Tibial nerve (tissue), 3 donors: ENCODE data around the gene WWC1.

ENCODE experiments used
- POLR2A ChIP-seq, 2 donors: fragments of 450-650 bp; IDR thresholded peaks; one replicate each; pipeline ENCODE4 v1.6.1; 2017; ENCODE audit warnings: antibody characterized with exemption in 2 of 2, mild to moderate bottlenecking in 2 of 2, moderate library complexity in 2 of 2
- TF ChIP-seq, protein P1 (sequence below), 5 experiments: fragments of 200-600 bp in 3 of 5; fragments of 450-650 bp in 2 of 5; sonication (generic) in 3 of 5; IDR thresholded peaks; one replicate each; pipeline ENCODE4 v1.5.1; 2016 to 2019; ENCODE audit warnings: antibody characterized with exemption in 5 of 5, mild to moderate bottlenecking in 3 of 5, moderate library complexity in 2 of 5

DNA sequence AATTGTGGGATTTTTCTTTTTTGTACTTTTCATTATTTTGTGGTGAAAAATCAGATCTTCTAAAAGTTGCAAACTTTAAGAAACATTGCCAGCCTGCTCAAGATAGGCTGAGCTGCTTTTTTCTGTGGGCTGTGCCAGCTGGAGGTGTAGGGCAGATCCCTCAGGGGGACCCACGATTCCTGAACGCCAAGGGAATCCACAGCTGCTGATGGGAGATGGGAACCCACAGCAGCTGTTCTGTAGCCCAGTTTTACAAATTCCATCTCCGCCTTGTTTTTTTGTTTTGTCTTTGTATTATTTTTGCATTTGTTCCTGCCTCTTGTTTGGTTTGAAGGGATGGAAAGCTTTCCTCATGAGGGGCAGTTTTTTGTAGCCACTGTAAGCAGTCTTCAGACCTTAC is 91.0 kb downstream of the WWC1 start:
- TF ChIP-seq, protein P1, sequence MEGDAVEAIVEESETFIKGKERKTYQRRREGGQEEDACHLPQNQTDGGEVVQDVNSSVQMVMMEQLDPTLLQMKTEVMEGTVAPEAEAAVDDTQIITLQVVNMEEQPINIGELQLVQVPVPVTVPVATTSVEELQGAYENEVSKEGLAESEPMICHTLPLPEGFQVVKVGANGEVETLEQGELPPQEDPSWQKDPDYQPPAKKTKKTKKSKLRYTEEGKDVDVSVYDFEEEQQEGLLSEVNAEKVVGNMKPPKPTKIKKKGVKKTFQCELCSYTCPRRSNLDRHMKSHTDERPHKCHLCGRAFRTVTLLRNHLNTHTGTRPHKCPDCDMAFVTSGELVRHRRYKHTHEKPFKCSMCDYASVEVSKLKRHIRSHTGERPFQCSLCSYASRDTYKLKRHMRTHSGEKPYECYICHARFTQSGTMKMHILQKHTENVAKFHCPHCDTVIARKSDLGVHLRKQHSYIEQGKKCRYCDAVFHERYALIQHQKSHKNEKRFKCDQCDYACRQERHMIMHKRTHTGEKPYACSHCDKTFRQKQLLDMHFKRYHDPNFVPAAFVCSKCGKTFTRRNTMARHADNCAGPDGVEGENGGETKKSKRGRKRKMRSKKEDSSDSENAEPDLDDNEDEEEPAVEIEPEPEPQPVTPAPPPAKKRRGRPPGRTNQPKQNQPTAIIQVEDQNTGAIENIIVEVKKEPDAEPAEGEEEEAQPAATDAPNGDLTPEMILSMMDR (IDR thresholded peaks at IDR 0.05) = no peak
- no peak for TF ChIP-seq POLR2A (IDR thresholded peaks at IDR 0.05)
